Natural killer cell (primary cell): ENCODE results near the gene BARHL1. TPM values are rescaled to one million over a fixed set of nuclear protein-coding genes. Genes with fewer than 3 reads are reported as not detected.

ENCODE experiments used
- ATAC-seq, 3 donors: fragments of 150-1000 bp in 2 of 3; fragments of 200-7000 bp in 1 of 3; cut with Tn5 transposase; 1 replicate in 1 of 3; 2 replicates in 2 of 3; pipeline ENCODE4 v1.10.0; 2021; ENCODE audit warnings: mild to moderate bottlenecking in 2 of 3, moderate library complexity in 2 of 3
- DNase-seq, 2 donors: peaks; one replicate each; pipeline versions ENCODE4 v3.0.0 to v3.0.0-alpha.2; 2013 to 2021; ENCODE audit warnings: mixed read lengths in 1 of 2
- H3K27ac ChIP-seq: one replicate; pipeline ENCODE4 v1.5.1; 2013; ENCODE audit warnings: mild to moderate bottlenecking, low read length
- H3K27me3 ChIP-seq: one replicate; pipeline ENCODE4 v1.6.1; 2013; ENCODE audit warnings: low read length; ENCODE audit not compliant: control insufficient read depth, insufficient read depth
- H3K36me3 ChIP-seq: one replicate; pipeline ENCODE4 v1.6.1; 2013; ENCODE audit warnings: low read length; ENCODE audit not compliant: control insufficient read depth, insufficient read depth
- H3K4me1 ChIP-seq: one replicate; pipeline ENCODE4 v1.6.1; 2013; ENCODE audit warnings: low read length; ENCODE audit not compliant: control insufficient read depth, insufficient read depth
- H3K4me3 ChIP-seq: one replicate; pipeline ENCODE4 v1.5.1; 2013; ENCODE audit warnings: low read length
- H3K9me3 ChIP-seq: one replicate; pipeline ENCODE4 v1.6.1; 2013; ENCODE audit warnings: low read length; ENCODE audit not compliant: control insufficient read depth, insufficient read depth
- H3K27ac Mint-ChIP-seq, 2 donors: one replicate each; pipeline ENCODE4 v1.8.0; 2022; ENCODE audit warnings: mild to moderate bottlenecking in 2 of 2, mixed read lengths in 2 of 2, moderate library complexity in 1 of 2
- H3K27me3 Mint-ChIP-seq, 2 donors: one replicate each; pipeline ENCODE4 v1.8.0; 2022; ENCODE audit warnings: low read depth in 2 of 2, mixed read lengths in 2 of 2
- H3K36me3 Mint-ChIP-seq: one replicate; pipeline ENCODE4 v1.8.0; 2022; ENCODE audit warnings: mixed read lengths
- H3K4me1 Mint-ChIP-seq, 2 donors: one replicate each; pipeline ENCODE4 v1.8.0; 2022; ENCODE audit warnings: mixed read lengths in 2 of 2
- H3K4me3 Mint-ChIP-seq: one replicate; pipeline ENCODE4 v1.8.0; 2022; ENCODE audit warnings: mild to moderate bottlenecking, moderate library complexity, mixed read lengths
- H3K9me3 Mint-ChIP-seq, 2 donors: one replicate each; pipeline ENCODE4 v1.8.0; 2022; ENCODE audit warnings: mixed read lengths in 2 of 2
- CTCF ChIP-seq: fragments of 200-600 bp; IDR thresholded peaks from one replicate; pipeline ENCODE4 v1.8.0; 2022; ENCODE audit warnings: antibody characterized with exemption
- WGBS: methylation state at CpG from one replicate; pipeline ENCODE4 v1.1.7; 2013; ENCODE audit warnings: missing lambda C conversion rate; ENCODE audit not compliant: insufficient coverage; 5-methylcytosine and 5-hydroxymethylcytosine counted together
- intact Hi-C: fragments of 100-400 bp; cut with micrococcal nuclease; formaldehyde crosslinking; loops from one replicate; pipeline ENCODE4 v1.14.2; 2022
- total RNA-seq, 4 donors: library from RNA; stranded (reverse); fragments of 120-200 nt in 1 of 4; gene quantifications; one replicate each; pipeline versions ENCODE4 v1.2.3 to v1.2.4, GENCODE V29; 2013 to 2022

BARHL1 gene
- total RNA-seq, 3 donors from 2014 or later (not counting 1 experiment from before 2014, with no cell fraction given) = not detected

- Histone ChIP-seq H3K27ac (no peak overlapping the region), H3K27me3 (peaks cover 69% of the 10 kb centered on the region), H3K4me1 (peaks cover 6% of the 10 kb centered on the region), H3K9me3 (no peaks in the 10 kb centered on the region), H3K4me3 (no peak overlapping the region), H3K36me3 (peaks cover 4% of the 10 kb centered on the region)
- intact Hi-C loops = no loop called here
- no peak for DNase-seq
- H3K9me3 Mint-ChIP-seq = no peaks in the 10 kb centered on the region
- H3K27me3 Mint-ChIP-seq = peaks cover 48 to 53% of the 10 kb centered on the region in 2 donors
- H3K27ac Mint-ChIP-seq = no peak overlapping the region
- H3K4me1 Mint-ChIP-seq = peaks cover 7 to 15% of the 10 kb centered on the region in 2 donors
- no peak for TF ChIP-seq CTCF
- 12% methylated on average over 16 of the region's 17 CpGs for WGBS
- H3K4me3 Mint-ChIP-seq = no peak overlapping the region
- no peak for ATAC-seq
- H3K36me3 Mint-ChIP-seq = no peaks in the 10 kb centered on the region
Observed at GRCh38 chr9:132590037-132590317, 7.6 kb downstream of the BARHL1 start.

DNA sequence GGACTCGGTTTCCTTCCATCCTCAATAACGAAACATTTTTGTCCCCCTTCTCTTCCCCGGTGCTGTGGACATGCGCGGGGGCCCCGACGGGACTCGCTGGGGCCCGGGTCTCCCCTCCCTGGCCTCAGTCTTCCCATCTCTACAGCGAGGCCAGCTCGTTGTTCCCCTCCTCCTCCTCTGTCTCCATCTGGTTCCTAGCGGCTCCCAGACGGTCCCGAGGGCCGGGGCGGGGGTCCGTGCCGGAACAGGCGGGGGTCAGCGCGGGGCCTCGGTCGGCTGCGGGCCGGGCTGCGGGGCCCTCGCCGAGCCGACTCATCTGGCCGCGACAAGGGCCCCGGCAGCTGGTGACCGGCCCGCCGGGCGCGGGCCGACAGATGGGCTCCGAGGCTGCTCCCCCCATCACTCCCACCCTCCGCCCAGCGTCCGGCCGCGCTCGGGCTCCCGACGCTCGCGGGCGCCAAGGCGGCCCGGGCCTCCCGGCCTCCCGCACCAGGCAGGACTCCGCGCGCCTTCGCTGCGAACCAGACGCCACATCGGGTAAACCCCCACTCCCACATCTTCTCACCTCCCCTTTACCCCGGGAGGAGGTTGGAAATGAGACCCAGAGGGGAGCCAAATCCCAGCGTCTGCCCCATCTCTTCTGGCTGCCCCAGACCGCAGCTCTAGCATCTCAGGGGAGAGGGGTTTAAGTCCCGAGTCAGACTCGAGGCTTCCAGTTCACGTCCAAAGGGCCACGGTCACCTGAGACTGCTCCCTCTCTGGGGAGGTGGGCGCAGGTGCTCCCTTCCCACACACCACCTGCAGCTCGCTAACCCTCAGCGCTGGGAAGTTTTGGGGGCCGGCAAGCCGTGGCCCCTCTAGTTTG, 8.1 kb downstream of the BARHL1 start:
- Histone ChIP-seq H3K27ac (no peak overlapping the region), H3K27me3 (peaks cover 63% of the 10 kb centered on the region), H3K4me1 (peaks cover 6% of the 10 kb centered on the region), H3K36me3 (peaks cover 4% of the 10 kb centered on the region), H3K4me3 (no peak overlapping the region), H3K9me3 (no peaks in the 10 kb centered on the region)
- ATAC-seq (no peak), DNase-seq (no peak)
- 6% methylated on average over 73 of the region's 73 CpGs for WGBS
- Mint-ChIP-seq H3K27me3 (peaks cover 43 to 51% of the 10 kb centered on the region in 2 donors), H3K9me3 (no peaks in the 10 kb centered on the region), H3K4me3 (no peak overlapping the region), H3K27ac (no peak overlapping the region), H3K36me3 (no peaks in the 10 kb centered on the region), H3K4me1 (peaks cover 7 to 15% of the 10 kb centered on the region in 2 donors)
- intact Hi-C loops = no loop called here
- no peak for TF ChIP-seq CTCF

GRCh38 chr9:132591244-132591643, 8.8 kb downstream of the BARHL1 start:
- Histone ChIP-seq H3K4me1 (peaks cover 6% of the 10 kb centered on the region), H3K36me3 (peaks cover 5% of the 10 kb centered on the region), H3K27me3 (peaks cover 56% of the 10 kb centered on the region), H3K9me3 (no peaks in the 10 kb centered on the region), H3K4me3 (no peak overlapping the region), H3K27ac (no peak overlapping the region)
- TF ChIP-seq CTCF = no peak
- no peaks in the 10 kb centered on the region for H3K9me3 Mint-ChIP-seq
- H3K27me3 Mint-ChIP-seq = peaks cover 36 to 44% of the 10 kb centered on the region in 2 donors
- H3K36me3 Mint-ChIP-seq = no peaks in the 10 kb centered on the region
- no peak overlapping the region for H3K27ac Mint-ChIP-seq
- H3K4me3 Mint-ChIP-seq = no peak overlapping the region
- DNase-seq = no peak
- no peak for ATAC-seq
- H3K4me1 Mint-ChIP-seq = peaks cover 7 to 15% of the 10 kb centered on the region in 2 donors
- 39% methylated on average over 5 of the region's 6 CpGs for WGBS
- intact Hi-C loops = no loop called here
